K562 (cell line): Measurements from ENCODE around the gene LY6G5B. TPM values are rescaled to one million over a fixed set of nuclear protein-coding genes. Genes with fewer than 3 reads are reported as not detected.

Source experiments
- HDAC8 ChIP-seq: fragments of 450-650 bp; IDR thresholded peaks from 2 replicates; pipeline ENCODE4 v1.6.1; 2016; ENCODE audit warnings: mild to moderate bottlenecking, missing genetic modification characterization, moderate library complexity, missing compliant biosample characterization
- POLR2G ChIP-seq: fragments of 200-400 bp; formaldehyde crosslinking; IDR thresholded peaks from 2 replicates; pipeline ENCODE4 v1.6.1; 2017; ENCODE audit warnings: low read depth, mild to moderate bottlenecking, antibody characterized with exemption, low read length, moderate library complexity
- ZNF408 ChIP-seq: fragments of 250-450 bp; sonication (Bioruptor Pico); IDR thresholded peaks from 2 replicates; pipeline ENCODE4 v1.4.0; 2020; ENCODE audit warnings: low read depth, mild to moderate bottlenecking, moderate library complexity
- ZNF696 ChIP-seq: fragments of 250-450 bp; sonication (Bioruptor Pico); conservative IDR thresholded peaks from 2 replicates; pipeline ENCODE4 v1.4.0; 2020; ENCODE audit warnings: mild to moderate bottlenecking, moderate library complexity
- ZNF707 ChIP-seq: fragments of 250-450 bp; sonication (Bioruptor Pico); conservative IDR thresholded peaks from 2 replicates; pipeline ENCODE4 v1.8.0; 2022; ENCODE audit warnings: inconsistent platforms, mild to moderate bottlenecking, moderate library complexity
- ZSCAN29 ChIP-seq: fragments of 450-650 bp; IDR thresholded peaks from 2 replicates; pipeline ENCODE4 v1.6.1; 2017
- polyA plus RNA-seq, 8 experiments: library from polyadenylated mRNA; depleted of rRNA in 4 of 8; stranded (reverse) in 5 of 8; unstranded in 3 of 8; fragments of >200 nt; fragmentation: Nextera tagmentation in 2 of 8; fragmentation: Illumina TruSeq in 1 of 8; extraction: Ambion mirVana in 2 of 8; extraction: Trizol in 1 of 8; gene quantifications; 2 replicates each; pipeline versions ENCODE4 v1.2.1 to v1.2.3, GENCODE V29; 2011 to 2014; ENCODE audit warnings: inconsistent platforms in 1 of 8, missing spikeins in 1 of 8
- total RNA-seq, 7 experiments: library from RNA; depleted of rRNA in 6 of 7; stranded (reverse); fragments of >200 nt in 6 of 7; fragmentation: Illumina TruSeq in 2 of 7; extraction: Trizol in 2 of 7; gene quantifications; 2 replicates each; pipeline versions ENCODE4 v1.2.1 to v1.2.3, GENCODE V29; 2011 to 2021; ENCODE audit warnings: low replicate concordance in 1 of 7
- TF ChIP-seq, protein P1 (sequence below): fragments of 450-650 bp; IDR thresholded peaks from 2 replicates; pipeline ENCODE4 v1.6.1; 2016
- TF ChIP-seq, protein P2 (sequence below), 2 experiments: fragments of 450-650 bp in 1 of 2; sonication (generic) in 1 of 2; formaldehyde crosslinking in 1 of 2; IDR thresholded peaks; 2 replicates each; pipeline versions ENCODE4 v1.7.1 to v1.9.0; 2016 to 2022; ENCODE audit warnings: inconsistent platforms in 1 of 2, mild to moderate bottlenecking in 1 of 2, missing genetic modification reagents in 1 of 2
- TF ChIP-seq, protein P3 (sequence below): sonication (generic); formaldehyde crosslinking; IDR thresholded peaks from 2 replicates; pipeline ENCODE4 v1.8.1; 2023; ENCODE audit warnings: missing genetic modification reagents, mild to moderate bottlenecking, borderline replicate concordance

Gene LY6G5B
- total and polyA plus RNA-seq, 9 of the 15 experiments (the other 6 are each of a cell fraction or from before 2014, with no cell fraction given) = 6.0 to 27.0 (median 7.5) TPM

DNA sequence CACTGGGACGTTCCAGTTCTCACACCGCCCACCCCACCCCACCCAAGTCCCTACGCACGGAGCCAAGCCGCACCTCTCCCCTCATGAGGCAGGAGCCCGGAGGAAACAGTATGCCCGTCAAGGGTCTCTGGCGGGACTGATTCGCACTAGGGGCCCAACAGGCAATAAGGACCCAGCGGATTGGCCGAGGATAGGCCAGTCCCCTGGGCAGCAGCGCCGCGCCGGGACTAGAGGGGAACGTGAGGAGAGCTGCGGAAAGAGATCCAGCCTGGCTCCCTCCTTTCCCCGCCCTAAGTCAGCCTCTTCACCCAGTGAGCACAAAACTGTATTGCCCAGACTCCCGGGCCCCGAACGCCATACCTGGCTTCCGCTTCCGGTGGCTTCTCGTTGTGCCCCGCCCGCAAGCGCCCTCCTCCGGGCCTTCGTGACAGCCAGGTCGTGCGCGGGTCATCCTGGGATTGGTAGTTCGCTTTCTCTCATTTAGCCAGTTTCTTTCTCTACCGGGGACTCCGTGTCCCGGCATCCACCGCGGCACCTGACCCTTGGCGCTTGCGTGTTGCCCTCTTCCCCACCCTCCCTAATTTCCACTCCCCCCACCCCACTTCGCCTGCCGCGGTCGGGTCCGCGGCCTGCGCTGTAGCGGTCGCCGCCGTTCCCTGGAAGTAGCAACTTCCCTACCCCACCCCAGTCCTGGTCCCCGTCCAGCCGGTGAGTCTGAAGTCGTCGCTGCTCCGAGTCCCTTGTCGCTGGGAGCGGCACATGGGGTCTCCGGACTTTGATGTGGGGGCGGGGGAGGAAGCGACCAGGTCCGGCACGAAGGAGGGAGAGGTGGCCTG lies 4.1 kb upstream of the LY6G5B start, which contains the start of gene CSNK2B (continued):
- TF ChIP-seq ZNF707 (CRISPR knock-in tag) (0 out of 2 replicates have a peak, but pooled peaks have one; percentile 19), POLR2G (peak; percentile 97), ZNF696 (0 out of 2 replicates have a peak, but pooled peaks have one; percentile 1), HDAC8 (tag) (no peak), ZSCAN29 (peak; percentile 30; the same call in 1 of the 2 replicates), ZNF408 (0 out of 2 replicates have a peak, but pooled peaks have one; percentile 20)
- TF ChIP-seq, protein P1, sequence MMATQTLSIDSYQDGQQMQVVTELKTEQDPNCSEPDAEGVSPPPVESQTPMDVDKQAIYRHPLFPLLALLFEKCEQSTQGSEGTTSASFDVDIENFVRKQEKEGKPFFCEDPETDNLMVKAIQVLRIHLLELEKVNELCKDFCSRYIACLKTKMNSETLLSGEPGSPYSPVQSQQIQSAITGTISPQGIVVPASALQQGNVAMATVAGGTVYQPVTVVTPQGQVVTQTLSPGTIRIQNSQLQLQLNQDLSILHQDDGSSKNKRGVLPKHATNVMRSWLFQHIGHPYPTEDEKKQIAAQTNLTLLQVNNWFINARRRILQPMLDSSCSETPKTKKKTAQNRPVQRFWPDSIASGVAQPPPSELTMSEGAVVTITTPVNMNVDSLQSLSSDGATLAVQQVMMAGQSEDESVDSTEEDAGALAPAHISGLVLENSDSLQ = peak; percentile 91
- TF ChIP-seq, protein P2, sequence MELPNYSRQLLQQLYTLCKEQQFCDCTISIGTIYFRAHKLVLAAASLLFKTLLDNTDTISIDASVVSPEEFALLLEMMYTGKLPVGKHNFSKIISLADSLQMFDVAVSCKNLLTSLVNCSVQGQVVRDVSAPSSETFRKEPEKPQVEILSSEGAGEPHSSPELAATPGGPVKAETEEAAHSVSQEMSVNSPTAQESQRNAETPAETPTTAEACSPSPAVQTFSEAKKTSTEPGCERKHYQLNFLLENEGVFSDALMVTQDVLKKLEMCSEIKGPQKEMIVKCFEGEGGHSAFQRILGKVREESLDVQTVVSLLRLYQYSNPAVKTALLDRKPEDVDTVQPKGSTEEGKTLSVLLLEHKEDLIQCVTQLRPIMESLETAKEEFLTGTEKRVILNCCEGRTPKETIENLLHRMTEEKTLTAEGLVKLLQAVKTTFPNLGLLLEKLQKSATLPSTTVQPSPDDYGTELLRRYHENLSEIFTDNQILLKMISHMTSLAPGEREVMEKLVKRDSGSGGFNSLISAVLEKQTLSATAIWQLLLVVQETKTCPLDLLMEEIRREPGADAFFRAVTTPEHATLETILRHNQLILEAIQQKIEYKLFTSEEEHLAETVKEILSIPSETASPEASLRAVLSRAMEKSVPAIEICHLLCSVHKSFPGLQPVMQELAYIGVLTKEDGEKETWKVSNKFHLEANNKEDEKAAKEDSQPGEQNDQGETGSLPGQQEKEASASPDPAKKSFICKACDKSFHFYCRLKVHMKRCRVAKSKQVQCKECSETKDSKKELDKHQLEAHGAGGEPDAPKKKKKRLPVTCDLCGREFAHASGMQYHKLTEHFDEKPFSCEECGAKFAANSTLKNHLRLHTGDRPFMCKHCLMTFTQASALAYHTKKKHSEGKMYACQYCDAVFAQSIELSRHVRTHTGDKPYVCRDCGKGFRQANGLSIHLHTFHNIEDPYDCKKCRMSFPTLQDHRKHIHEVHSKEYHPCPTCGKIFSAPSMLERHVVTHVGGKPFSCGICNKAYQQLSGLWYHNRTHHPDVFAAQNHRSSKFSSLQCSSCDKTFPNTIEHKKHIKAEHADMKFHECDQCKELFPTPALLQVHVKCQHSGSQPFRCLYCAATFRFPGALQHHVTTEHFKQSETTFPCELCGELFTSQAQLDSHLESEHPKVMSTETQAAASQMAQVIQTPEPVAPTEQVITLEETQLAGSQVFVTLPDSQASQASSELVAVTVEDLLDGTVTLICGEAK (IDR thresholded peaks at IDR 0.05) = peak; percentile 98
- TF ChIP-seq, protein P2 (CRISPR knock-in tag; IDR thresholded peaks at IDR 0.05) = no peak
- TF ChIP-seq, protein P3, sequence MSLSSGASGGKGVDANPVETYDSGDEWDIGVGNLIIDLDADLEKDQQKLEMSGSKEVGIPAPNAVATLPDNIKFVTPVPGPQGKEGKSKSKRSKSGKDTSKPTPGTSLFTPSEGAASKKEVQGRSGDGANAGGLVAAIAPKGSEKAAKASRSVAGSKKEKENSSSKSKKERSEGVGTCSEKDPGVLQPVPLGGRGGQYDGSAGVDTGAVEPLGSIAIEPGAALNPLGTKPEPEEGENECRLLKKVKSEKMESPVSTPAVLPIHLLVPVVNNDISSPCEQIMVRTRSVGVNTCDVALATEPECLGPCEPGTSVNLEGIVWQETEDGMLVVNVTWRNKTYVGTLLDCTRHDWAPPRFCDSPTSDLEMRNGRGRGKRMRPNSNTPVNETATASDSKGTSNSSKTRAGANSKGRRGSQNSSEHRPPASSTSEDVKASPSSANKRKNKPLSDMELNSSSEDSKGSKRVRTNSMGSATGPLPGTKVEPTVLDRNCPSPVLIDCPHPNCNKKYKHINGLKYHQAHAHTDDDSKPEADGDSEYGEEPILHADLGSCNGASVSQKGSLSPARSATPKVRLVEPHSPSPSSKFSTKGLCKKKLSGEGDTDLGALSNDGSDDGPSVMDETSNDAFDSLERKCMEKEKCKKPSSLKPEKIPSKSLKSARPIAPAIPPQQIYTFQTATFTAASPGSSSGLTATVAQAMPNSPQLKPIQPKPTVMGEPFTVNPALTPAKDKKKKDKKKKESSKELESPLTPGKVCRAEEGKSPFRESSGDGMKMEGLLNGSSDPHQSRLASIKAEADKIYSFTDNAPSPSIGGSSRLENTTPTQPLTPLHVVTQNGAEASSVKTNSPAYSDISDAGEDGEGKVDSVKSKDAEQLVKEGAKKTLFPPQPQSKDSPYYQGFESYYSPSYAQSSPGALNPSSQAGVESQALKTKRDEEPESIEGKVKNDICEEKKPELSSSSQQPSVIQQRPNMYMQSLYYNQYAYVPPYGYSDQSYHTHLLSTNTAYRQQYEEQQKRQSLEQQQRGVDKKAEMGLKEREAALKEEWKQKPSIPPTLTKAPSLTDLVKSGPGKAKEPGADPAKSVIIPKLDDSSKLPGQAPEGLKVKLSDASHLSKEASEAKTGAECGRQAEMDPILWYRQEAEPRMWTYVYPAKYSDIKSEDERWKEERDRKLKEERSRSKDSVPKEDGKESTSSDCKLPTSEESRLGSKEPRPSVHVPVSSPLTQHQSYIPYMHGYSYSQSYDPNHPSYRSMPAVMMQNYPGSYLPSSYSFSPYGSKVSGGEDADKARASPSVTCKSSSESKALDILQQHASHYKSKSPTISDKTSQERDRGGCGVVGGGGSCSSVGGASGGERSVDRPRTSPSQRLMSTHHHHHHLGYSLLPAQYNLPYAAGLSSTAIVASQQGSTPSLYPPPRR = 0 out of 2 replicates have a peak, but pooled peaks have one; percentile 51
